ENCODE measurements around the gene NEO1. TPM values are rescaled to one million over a fixed set of nuclear protein-coding genes. Genes with fewer than 3 reads are reported as not detected.

The NEO1 gene
- total RNA-seq, 4 donors from 2014 or later = 27.1 to 39.6 (median 28.8) TPM

DNA sequence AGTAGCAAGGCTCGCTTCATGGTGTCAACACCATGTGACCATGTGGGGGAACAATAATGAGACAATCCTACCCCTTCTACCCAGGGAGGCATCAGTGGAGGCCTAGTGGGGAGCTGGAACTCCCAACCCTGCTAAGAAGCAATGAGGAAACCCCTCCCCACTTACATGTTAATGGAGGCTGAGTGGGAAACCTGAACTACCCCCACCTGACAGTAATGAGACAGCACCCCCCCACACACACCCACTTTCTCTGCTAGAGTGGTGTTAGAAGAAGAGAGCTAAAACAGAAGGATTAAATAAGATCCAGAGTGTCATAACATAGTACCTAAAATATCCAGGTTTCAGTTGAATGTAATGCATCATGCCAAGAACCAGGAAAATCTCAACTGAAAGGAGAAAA, 78.6 kb downstream of the NEO1 start:
- TF ChIP-seq, protein P1, sequence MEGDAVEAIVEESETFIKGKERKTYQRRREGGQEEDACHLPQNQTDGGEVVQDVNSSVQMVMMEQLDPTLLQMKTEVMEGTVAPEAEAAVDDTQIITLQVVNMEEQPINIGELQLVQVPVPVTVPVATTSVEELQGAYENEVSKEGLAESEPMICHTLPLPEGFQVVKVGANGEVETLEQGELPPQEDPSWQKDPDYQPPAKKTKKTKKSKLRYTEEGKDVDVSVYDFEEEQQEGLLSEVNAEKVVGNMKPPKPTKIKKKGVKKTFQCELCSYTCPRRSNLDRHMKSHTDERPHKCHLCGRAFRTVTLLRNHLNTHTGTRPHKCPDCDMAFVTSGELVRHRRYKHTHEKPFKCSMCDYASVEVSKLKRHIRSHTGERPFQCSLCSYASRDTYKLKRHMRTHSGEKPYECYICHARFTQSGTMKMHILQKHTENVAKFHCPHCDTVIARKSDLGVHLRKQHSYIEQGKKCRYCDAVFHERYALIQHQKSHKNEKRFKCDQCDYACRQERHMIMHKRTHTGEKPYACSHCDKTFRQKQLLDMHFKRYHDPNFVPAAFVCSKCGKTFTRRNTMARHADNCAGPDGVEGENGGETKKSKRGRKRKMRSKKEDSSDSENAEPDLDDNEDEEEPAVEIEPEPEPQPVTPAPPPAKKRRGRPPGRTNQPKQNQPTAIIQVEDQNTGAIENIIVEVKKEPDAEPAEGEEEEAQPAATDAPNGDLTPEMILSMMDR (IDR thresholded peaks at IDR 0.05) = no peak
- no peak for TF ChIP-seq POLR2A (IDR thresholded peaks at IDR 0.05)
- Histone ChIP-seq H3K27ac (no peak overlapping the region), H3K36me3 (no peaks in the 10 kb centered on the region), H3K9me3 (no peaks in the 10 kb centered on the region), H3K27me3 (no peaks in the 10 kb centered on the region), H3K4me1 (no peaks in the 10 kb centered on the region), H3K4me3 (replicated peaks in 1 of 3) (no peak overlapping the region)
- DNase-seq = no peak
- intact Hi-C loops (cut with DNase I) = no loop called here
- WGBS, 2 donors = 91 to 100% methylated on average over 1 of the region's 1 CpG

DNA sequence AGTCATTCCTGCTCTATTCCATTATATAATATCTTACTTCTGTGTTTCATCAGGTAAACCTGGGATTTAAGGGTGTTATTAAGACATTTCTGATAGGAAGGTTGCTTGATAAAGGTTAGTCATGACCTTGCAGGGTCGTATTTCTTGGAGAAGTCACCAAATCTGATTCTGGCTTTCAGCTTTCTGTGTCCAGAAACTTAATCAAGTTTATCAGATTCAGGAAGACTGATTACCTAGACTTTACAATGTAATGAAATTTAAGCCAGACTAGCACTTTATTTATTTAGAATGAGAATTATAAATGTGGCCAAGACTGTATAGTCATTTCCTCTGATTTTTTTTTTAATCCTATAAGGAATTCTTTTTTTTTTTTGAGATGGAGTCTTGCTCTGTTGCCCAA, 81.9 kb downstream of the NEO1 start:
- no peaks in the 10 kb centered on the region for H3K4me1 ChIP-seq
- H3K36me3 ChIP-seq = no peaks in the 10 kb centered on the region
- intact Hi-C loops (cut with DNase I) = no loop called here
- no peak for TF ChIP-seq POLR2A (IDR thresholded peaks at IDR 0.05)
- TF ChIP-seq, protein P1 (IDR thresholded peaks at IDR 0.05) = no peak
- no peak for DNase-seq
- no peak overlapping the region for H3K4me3 ChIP-seq (replicated peaks in 1 of 3)
- WGBS, 2 donors = 75 to 79% methylated on average over 1 of the region's 1 CpG
- no peaks in the 10 kb centered on the region for H3K9me3 ChIP-seq
- no peaks in the 10 kb centered on the region for H3K27me3 ChIP-seq
- no peak overlapping the region for H3K27ac ChIP-seq

DNA sequence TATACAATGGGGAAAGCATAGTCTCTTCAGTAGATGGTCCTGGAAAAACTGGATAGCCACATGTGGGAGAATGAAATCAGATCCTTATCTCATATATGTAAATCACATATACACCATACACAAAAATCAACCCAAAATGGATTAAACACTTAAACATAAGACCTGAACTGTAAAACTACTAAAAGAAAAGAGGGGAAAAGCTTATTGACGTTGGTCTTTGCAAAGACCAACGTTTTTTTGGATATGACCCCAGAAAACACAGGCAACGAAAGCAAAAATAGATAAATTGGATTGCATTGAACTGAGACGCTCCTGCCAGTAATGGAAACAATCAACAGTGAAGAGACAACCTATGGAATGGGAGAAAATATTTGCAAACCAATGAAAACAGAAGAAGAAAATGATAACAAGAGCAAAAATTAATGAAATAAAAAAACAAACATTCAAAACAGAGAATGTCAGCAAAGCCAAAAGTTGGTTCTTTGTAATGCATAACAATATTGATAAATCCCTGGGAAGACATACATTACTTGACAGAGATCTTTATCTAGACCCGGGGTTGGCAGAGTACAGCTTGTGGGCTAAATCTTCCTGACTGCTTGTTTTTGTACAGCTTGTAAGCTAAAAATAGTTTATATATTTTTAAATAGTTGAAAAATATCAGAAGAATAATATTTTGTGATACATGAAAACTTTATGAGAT, 86.9 kb downstream of the NEO1 start:
- intact Hi-C loops (cut with DNase I) = no loop called here

DNA sequence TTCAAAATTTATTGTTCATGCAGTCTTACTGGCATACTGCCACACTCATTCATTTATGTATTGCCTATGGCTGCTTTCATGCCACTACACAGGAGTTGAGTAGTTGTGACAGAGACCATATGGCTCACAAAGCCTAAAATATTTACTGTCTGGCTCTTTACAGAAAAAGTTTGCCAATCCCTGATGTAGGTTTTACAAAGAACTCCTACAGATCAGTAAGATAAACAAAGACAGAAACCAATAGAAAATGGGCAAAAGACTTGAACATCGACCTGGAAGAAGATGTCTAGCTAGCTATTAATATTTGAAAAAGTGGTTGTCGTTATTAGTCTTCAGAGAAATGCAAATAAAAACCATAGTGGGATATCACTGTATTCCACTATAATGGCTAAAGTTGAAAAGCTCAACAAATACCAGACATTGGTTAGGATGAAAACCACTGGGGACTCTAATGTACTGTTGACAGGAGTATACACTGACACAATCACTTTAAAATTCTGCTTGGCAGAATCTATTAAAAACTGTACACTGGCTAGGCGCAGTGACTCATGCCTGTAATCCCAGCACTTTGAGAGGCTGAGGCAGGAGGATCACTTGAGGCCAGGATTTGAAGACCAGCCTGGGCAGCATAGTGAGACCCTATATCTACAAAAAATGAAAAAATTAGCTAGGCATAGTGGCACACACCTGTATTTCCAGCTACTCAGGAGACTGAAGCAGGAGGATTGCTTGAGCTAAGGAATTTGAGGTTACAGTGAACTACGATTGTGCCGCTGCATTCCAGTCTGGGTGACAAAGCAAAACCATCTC, 87.7 kb downstream of the NEO1 start:
- TF ChIP-seq, protein P1 (IDR thresholded peaks at IDR 0.05) = no peak
- TF ChIP-seq POLR2A (IDR thresholded peaks at IDR 0.05) = no peak
- Histone ChIP-seq H3K36me3 (no peaks in the 10 kb centered on the region), H3K27me3 (no peaks in the 10 kb centered on the region), H3K9me3 (no peaks in the 10 kb centered on the region), H3K4me3 (replicated peaks in 1 of 3) (no peak overlapping the region), H3K27ac (no peak overlapping the region), H3K4me1 (no peaks in the 10 kb centered on the region)
- intact Hi-C loops (cut with DNase I) = no loop called here
- 92 to 94% methylated on average over 5 of the region's 5 CpGs for WGBS, 2 donors
- DNase-seq = no peak

More for the DNA sequence above, 86.9 kb downstream of the NEO1 start:
- H3K27me3 ChIP-seq = no peaks in the 10 kb centered on the region
- H3K9me3 ChIP-seq = no peaks in the 10 kb centered on the region
- TF ChIP-seq, protein P1 (IDR thresholded peaks at IDR 0.05) = no peak
- no peak for TF ChIP-seq POLR2A (IDR thresholded peaks at IDR 0.05)
- DNase-seq = no peak
- H3K36me3 ChIP-seq = no peaks in the 10 kb centered on the region
- H3K4me1 ChIP-seq = no peaks in the 10 kb centered on the region
- no peak overlapping the region for H3K27ac ChIP-seq
- whole genome bisulfite sequencing, 2 donors = 62 to 77% methylated on average over 5 of the region's 5 CpGs
- no peak overlapping the region for H3K4me3 ChIP-seq (replicated peaks in 1 of 3)
